Effector memory CD4-positive, alpha-beta T cell (primary cell): ENCODE measurements around the gene SPATA31A6.
"Not testable (repeated sequence)": the region's sequence is repeated elsewhere in the genome, so short reads cannot be mapped to it uniquely, and the experiment has no call there.

ENCODE experiments used
- DNase-seq, 3 donors: peaks; one replicate each; pipeline ENCODE4 v3.0.0-alpha.2; 2020
- H3K27ac ChIP-seq: 2 replicates; pipeline ENCODE4 v1.7.0; 2013; ENCODE audit warnings: mild to moderate bottlenecking, low read length, moderate library complexity; ENCODE audit not compliant: insufficient read depth, poor library complexity, severe bottlenecking
- H3K27me3 ChIP-seq: replicated peaks from 2 replicates; pipeline ENCODE4 v1.7.0; 2013; ENCODE audit warnings: mild to moderate bottlenecking, low read length; ENCODE audit not compliant: insufficient read depth, control insufficient read depth, poor library complexity, severe bottlenecking
- H3K36me3 ChIP-seq: 2 replicates; pipeline ENCODE4 v1.7.0; 2013; ENCODE audit warnings: mild to moderate bottlenecking, low read length, moderate library complexity; ENCODE audit not compliant: control insufficient read depth, insufficient read depth
- H3K4me1 ChIP-seq: 2 replicates; pipeline ENCODE4 v1.7.0; 2013; ENCODE audit warnings: low read length, mild to moderate bottlenecking; ENCODE audit not compliant: control insufficient read depth, insufficient read depth, poor library complexity, severe bottlenecking
- H3K4me3 ChIP-seq: 2 replicates; pipeline ENCODE4 v1.7.0; 2013; ENCODE audit warnings: low read length, low read depth, mild to moderate bottlenecking; ENCODE audit not compliant: insufficient read depth, poor library complexity, severe bottlenecking
- H3K9me3 ChIP-seq: 2 replicates; pipeline ENCODE4 v1.7.0; 2013; ENCODE audit warnings: mild to moderate bottlenecking, low read length, moderate library complexity; ENCODE audit not compliant: control insufficient read depth
- total RNA-seq, 3 donors: gene quantifications; one replicate each; lab custom pipeline; 2026; lab: John Stamatoyannopoulos, UW

The SPATA31A6 gene
- total RNA-seq = 0 reads per million in 3 donors

DNA sequence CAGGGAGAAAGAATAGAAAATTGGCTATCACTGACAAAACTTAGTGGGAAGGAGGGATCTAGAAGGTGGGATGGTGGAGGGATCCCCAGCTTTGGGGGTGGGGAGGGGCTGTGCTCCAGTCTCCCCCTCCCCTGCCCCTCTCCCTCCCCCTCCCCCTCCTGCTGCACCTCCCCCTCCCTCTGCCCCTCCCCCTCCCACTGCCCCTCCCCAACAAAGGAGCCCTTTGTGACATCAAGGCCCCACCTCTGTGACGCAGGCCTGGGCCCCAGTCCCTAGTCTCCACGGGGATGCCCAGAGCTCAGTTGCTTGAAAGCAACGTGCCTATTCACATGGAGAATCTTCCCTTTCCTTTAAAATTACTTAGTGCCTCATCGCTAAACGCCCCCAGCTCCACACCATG is at the start of gene SPATA31A6:
Gene SPATA31A6 (plus strand): TSS at position 301 of the 400 bp plus-strand sequence. CDS start 29 bp downstream, at position 330.
- not testable (repeated sequence) for H3K36me3 ChIP-seq, DNase-seq, H3K27me3 ChIP-seq, H3K9me3 ChIP-seq, H3K4me3 ChIP-seq, H3K4me1 ChIP-seq, H3K27ac ChIP-seq

DNA sequence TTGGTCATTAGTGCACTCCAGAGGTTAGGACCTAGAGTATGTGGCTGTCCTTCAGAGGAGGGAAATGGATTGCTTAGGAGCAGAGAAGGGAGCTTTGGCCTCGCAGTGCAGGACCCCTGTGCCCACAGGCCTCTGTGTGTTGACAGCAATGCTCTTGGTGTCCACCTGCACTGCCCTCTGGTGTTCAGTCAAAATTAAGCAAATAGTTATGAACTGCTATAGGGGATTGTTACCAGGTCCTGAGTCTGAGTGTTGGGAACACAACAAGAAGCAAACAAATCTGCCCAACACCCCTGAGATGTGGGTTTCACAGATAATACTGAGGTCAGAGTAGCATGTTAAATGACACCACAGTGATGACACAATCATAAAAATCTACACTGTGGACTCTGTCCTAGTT is 23.2 kb upstream of the SPATA31A6 start:
- H3K4me3 ChIP-seq, H3K27me3 ChIP-seq, H3K4me1 ChIP-seq, H3K9me3 ChIP-seq, DNase-seq, H3K27ac ChIP-seq, H3K36me3 ChIP-seq: not testable (repeated sequence)

DNA sequence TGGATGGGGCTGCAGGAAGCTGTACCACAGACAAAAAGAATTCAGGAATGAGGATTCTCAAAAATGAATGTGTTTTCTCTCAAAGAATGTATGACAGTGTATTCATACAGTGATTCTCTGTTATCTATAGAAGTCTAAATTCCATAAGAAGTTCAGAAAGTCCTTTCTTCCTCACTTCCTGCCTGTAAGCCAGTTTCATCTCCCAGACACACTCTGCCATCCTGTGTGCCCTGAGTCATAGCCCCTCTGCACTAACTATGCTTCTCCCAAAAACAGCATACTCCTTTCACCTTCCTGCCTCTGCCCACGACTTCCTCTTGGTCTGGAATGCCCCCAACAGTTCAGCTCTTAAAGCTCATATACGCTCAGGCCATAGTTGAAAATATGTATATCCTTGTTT is 36.4 kb downstream of the SPATA31A6 start:
- H3K4me3 ChIP-seq, H3K27ac ChIP-seq, H3K9me3 ChIP-seq, H3K27me3 ChIP-seq, H3K36me3 ChIP-seq, H3K4me1 ChIP-seq, DNase-seq: not testable (repeated sequence)

GRCh38 chr9:42223230-42223629 is 39.8 kb downstream of the SPATA31A6 start:
- H3K36me3 ChIP-seq, H3K27me3 ChIP-seq, H3K9me3 ChIP-seq, H3K4me1 ChIP-seq, H3K4me3 ChIP-seq, DNase-seq, H3K27ac ChIP-seq: not testable (repeated sequence)

- not testable (repeated sequence) for H3K4me1 ChIP-seq, H3K9me3 ChIP-seq, H3K27ac ChIP-seq, DNase-seq, H3K27me3 ChIP-seq, H3K4me3 ChIP-seq, H3K36me3 ChIP-seq
Measured at GRCh38 chr9:42233031-42233430, 49.6 kb downstream of the SPATA31A6 start.

DNA sequence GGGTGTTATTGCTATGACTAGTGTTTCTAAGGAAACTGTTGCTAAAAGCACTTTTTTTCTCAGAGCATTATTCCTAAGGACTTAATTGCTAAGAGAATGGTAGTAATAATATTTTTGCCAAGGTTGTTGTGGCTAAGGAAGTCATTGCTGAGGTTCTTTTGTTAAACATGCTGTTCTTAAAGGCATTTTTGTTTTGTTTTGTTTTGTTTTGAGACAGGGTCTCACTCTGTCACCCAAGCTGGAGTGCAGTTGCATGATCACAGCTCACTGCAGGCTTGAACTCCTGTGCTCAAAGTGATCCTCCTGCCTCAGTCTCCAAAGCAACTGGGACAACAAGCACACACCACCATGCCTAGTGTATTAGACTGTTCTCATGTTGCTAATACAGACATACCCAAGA is 51.2 kb downstream of the SPATA31A6 start:
- not testable (repeated sequence) for DNase-seq, H3K9me3 ChIP-seq, H3K27me3 ChIP-seq, H3K27ac ChIP-seq, H3K4me1 ChIP-seq, H3K4me3 ChIP-seq, H3K36me3 ChIP-seq

- DNase-seq, H3K9me3 ChIP-seq, H3K27ac ChIP-seq, H3K27me3 ChIP-seq, H3K4me3 ChIP-seq, H3K36me3 ChIP-seq, H3K4me1 ChIP-seq: not testable (repeated sequence)
Measured at GRCh38 chr9:42235352-42235991, 52.0 kb downstream of the SPATA31A6 start.

- H3K4me1 ChIP-seq, H3K9me3 ChIP-seq, H3K27me3 ChIP-seq, H3K27ac ChIP-seq, H3K4me3 ChIP-seq, DNase-seq, H3K36me3 ChIP-seq: not testable (repeated sequence)
Measured at GRCh38 chr9:42236097-42236496, 52.6 kb downstream of the SPATA31A6 start.

DNA sequence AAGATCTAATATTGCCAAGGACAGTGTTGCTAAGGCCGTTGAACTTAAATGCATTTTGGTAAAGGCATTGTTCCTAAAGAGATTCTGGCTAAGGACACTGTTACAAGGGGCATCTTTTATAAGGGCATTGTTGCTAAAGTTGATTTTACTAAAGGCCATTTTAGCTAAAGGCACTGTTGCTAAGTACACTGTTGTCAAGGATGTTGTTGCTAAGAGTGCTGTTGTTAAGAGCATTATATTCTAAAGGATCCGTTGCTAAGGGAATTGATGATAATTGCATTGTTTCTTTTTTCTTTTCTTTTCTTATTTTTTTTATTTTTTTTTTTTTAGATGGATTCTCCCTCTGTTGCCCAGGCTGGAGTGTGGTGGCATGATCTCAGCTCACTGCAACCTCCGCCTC is 53.9 kb downstream of the SPATA31A6 start:
- H3K36me3 ChIP-seq, H3K4me3 ChIP-seq, H3K27ac ChIP-seq, H3K4me1 ChIP-seq, H3K27me3 ChIP-seq, H3K9me3 ChIP-seq, DNase-seq: not testable (repeated sequence)

- not testable (repeated sequence) for DNase-seq, H3K4me3 ChIP-seq, H3K27ac ChIP-seq, H3K4me1 ChIP-seq, H3K27me3 ChIP-seq, H3K36me3 ChIP-seq, H3K9me3 ChIP-seq
Measured at GRCh38 chr9:42238862-42239261, 55.4 kb downstream of the SPATA31A6 start.
